WTC11 (cell line): ENCODE data around the gene TTLL11. TPM values are rescaled to one million over a fixed set of nuclear protein-coding genes. Genes with fewer than 3 reads are reported as not detected.

Experiments
- ATAC-seq: fragments of 200-7000 bp; cut with Tn5 transposase; 2 replicates; pipeline ENCODE4 v1.10.0; 2021; ENCODE audit warnings: mild to moderate bottlenecking, moderate library complexity
- CTCF ChIA-PET: fragments of 300-600 bp; sonication (Branson Sonifier 250); formaldehyde crosslinking; loops from one replicate; lab custom pipeline; 2021; ENCODE audit warnings: antibody characterized with exemption; lab: Charles Lee
- POLR2A ChIA-PET: fragments of 350-600 bp; sonication (Branson Sonifier 250); formaldehyde crosslinking; loops from one replicate; lab custom pipeline; 2021; ENCODE audit warnings: antibody characterized with exemption; lab: Charles Lee
- DNase-seq: peaks from one replicate; pipeline ENCODE4 v3.0.0; 2021; ENCODE audit warnings: low spot score
- H3K27ac Mint-ChIP-seq: 2 replicates; pipeline ENCODE4 v1.8.0; 2021; ENCODE audit warnings: mixed read lengths
- H3K27me3 Mint-ChIP-seq: 2 replicates; pipeline ENCODE4 v1.8.0; 2021; ENCODE audit warnings: low read depth, mild to moderate bottlenecking, moderate library complexity, mixed read lengths
- H3K36me3 Mint-ChIP-seq: 2 replicates; pipeline ENCODE4 v1.8.0; 2021; ENCODE audit warnings: mixed read lengths
- H3K4me1 Mint-ChIP-seq: 2 replicates; pipeline ENCODE4 v1.8.0; 2022; ENCODE audit warnings: mixed read lengths
- H3K4me3 Mint-ChIP-seq: 2 replicates; pipeline ENCODE4 v1.8.0; 2021; ENCODE audit warnings: mild to moderate bottlenecking, moderate library complexity, mixed read lengths
- H3K9me3 Mint-ChIP-seq: 2 replicates; pipeline ENCODE4 v1.8.0; 2021; ENCODE audit warnings: mixed read lengths
- ARID4B ChIP-seq: sonication (generic); formaldehyde crosslinking; IDR thresholded peaks from 2 replicates; pipeline ENCODE4 v1.8.0; 2023; ENCODE audit warnings: missing genetic modification reagents, mild to moderate bottlenecking, borderline replicate concordance
- CREB1 ChIP-seq: sonication (generic); formaldehyde crosslinking; IDR thresholded peaks from 2 replicates; pipeline ENCODE4 v1.8.0; 2023; ENCODE audit warnings: mild to moderate bottlenecking, missing genetic modification reagents
- E2F1 ChIP-seq: sonication (generic); formaldehyde crosslinking; IDR thresholded peaks from 2 replicates; pipeline ENCODE4 v1.8.0; 2022; ENCODE audit warnings: mild to moderate bottlenecking, missing genetic modification reagents
- ELF4 ChIP-seq: sonication (generic); formaldehyde crosslinking; IDR thresholded peaks from 2 replicates; pipeline ENCODE4 v1.8.1; 2022; ENCODE audit warnings: low read depth, mild to moderate bottlenecking, moderate library complexity, missing genetic modification reagents
- ETV6 ChIP-seq: sonication (generic); formaldehyde crosslinking; IDR thresholded peaks from 2 replicates; pipeline ENCODE4 v1.8.1; 2022; ENCODE audit warnings: mild to moderate bottlenecking, missing genetic modification reagents
- FOXJ3 ChIP-seq: sonication (generic); formaldehyde crosslinking; IDR thresholded peaks from 2 replicates; pipeline ENCODE4 v1.9.0; 2021; ENCODE audit warnings: missing genetic modification reagents, mild to moderate bottlenecking, borderline replicate concordance
- HMGA2 ChIP-seq: fragments of 250-450 bp; sonication (Bioruptor Pico); IDR thresholded peaks from 2 replicates; pipeline ENCODE4 v1.4.0; 2021; ENCODE audit warnings: mild to moderate bottlenecking, moderate library complexity
- IRF2 ChIP-seq: sonication (generic); formaldehyde crosslinking; IDR thresholded peaks from 2 replicates; pipeline ENCODE4 v1.8.0; 2022; ENCODE audit warnings: low read depth, missing genetic modification reagents, borderline replicate concordance
- KAT7 ChIP-seq: sonication (generic); formaldehyde crosslinking; IDR thresholded peaks from 2 replicates; pipeline ENCODE4 v1.8.1; 2023; ENCODE audit warnings: missing genetic modification reagents, mild to moderate bottlenecking, borderline replicate concordance
- NFYB ChIP-seq: sonication (generic); formaldehyde crosslinking; conservative IDR thresholded peaks from 2 replicates; pipeline ENCODE4 v1.8.0; 2022; ENCODE audit warnings: low read depth, missing genetic modification reagents
- NR2C2 ChIP-seq: sonication (generic); formaldehyde crosslinking; IDR thresholded peaks from 2 replicates; pipeline ENCODE4 v1.8.0; 2022; ENCODE audit warnings: mild to moderate bottlenecking, missing genetic modification reagents
- RORB ChIP-seq: fragments of 250-450 bp; sonication (Bioruptor Pico); IDR thresholded peaks from 2 replicates; pipeline ENCODE4 v1.9.0; 2021; ENCODE audit warnings: mild to moderate bottlenecking
- SMAD4 ChIP-seq: sonication (generic); formaldehyde crosslinking; IDR thresholded peaks from 2 replicates; pipeline ENCODE4 v1.8.0; 2022; ENCODE audit warnings: mild to moderate bottlenecking, missing genetic modification reagents
- TCF7 ChIP-seq: sonication (generic); formaldehyde crosslinking; IDR thresholded peaks from 2 replicates; pipeline ENCODE4 v1.8.0; 2022; ENCODE audit warnings: mild to moderate bottlenecking, low read depth, missing genetic modification reagents, moderate library complexity
- TEAD4 ChIP-seq: sonication (generic); formaldehyde crosslinking; IDR thresholded peaks from 2 replicates; pipeline ENCODE4 v1.8.0; 2022; ENCODE audit warnings: mild to moderate bottlenecking, missing genetic modification reagents
- ZNF219 ChIP-seq: sonication (generic); formaldehyde crosslinking; IDR thresholded peaks from 2 replicates; pipeline ENCODE4 v1.8.0; 2023; ENCODE audit warnings: missing genetic modification reagents, mild to moderate bottlenecking, borderline replicate concordance
- ZNF263 ChIP-seq: sonication (generic); formaldehyde crosslinking; IDR thresholded peaks from 2 replicates; pipeline ENCODE4 v1.8.1; 2022; ENCODE audit warnings: low read depth, mild to moderate bottlenecking, moderate library complexity, missing genetic modification reagents
- ZNF396 ChIP-seq: fragments of 250-450 bp; sonication (Bioruptor Pico); IDR thresholded peaks from 2 replicates; pipeline ENCODE4 v1.8.0; 2021; ENCODE audit warnings: mild to moderate bottlenecking, moderate library complexity, borderline replicate concordance
- total RNA-seq: library from RNA; stranded (reverse); gene quantifications from 3 replicates; pipeline ENCODE4 v1.2.3, GENCODE V29; 2021
- TF ChIP-seq, protein P1 (sequence below): sonication (generic); formaldehyde crosslinking; IDR thresholded peaks from 2 replicates; pipeline ENCODE4 v1.8.0; 2023; ENCODE audit warnings: missing genetic modification reagents
- TF ChIP-seq, protein P2 (sequence below): fragments of 250-450 bp; sonication (Bioruptor Pico); IDR thresholded peaks from 2 replicates; pipeline ENCODE4 v1.8.0; 2021; ENCODE audit warnings: mild to moderate bottlenecking
- TF ChIP-seq, protein P3 (sequence below): sonication (generic); formaldehyde crosslinking; IDR thresholded peaks from 2 replicates; pipeline ENCODE4 v1.8.1; 2022; ENCODE audit warnings: mild to moderate bottlenecking, moderate library complexity, missing genetic modification reagents
- TF ChIP-seq, protein P4 (sequence below): sonication (generic); formaldehyde crosslinking; conservative IDR thresholded peaks from 2 replicates; pipeline ENCODE4 v1.8.1; 2023; ENCODE audit warnings: mild to moderate bottlenecking, low read depth, missing genetic modification reagents, moderate library complexity

Gene TTLL11
- total RNA-seq, 1 experiment from 2014 or later = 1.1 TPM

DNA sequence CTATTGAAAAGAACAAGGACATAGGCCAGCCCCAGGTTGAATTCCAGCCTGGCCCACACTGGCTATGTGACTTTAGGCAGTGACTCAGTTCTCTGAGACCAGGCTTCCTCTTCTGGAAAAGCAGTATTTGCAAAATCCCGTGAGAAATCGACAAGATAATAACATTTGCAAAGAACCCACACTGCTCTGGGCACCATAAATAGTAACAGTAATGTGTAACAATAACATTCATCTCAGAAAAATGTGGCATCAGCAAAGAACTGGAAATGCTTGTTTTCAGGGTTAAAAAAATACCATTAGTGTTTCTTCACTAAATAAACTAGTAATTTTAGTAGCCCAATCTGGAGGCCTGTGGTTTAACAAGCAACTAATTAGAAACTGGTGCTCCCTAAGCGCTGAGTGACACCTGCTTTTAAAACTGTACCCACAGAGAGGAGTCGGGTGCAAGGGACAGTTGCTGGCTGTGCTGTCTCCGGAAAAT, 148.4 kb downstream of the TTLL11 start:
- POLR2A ChIA-PET = no interaction called here
- CTCF ChIA-PET = no interaction called here
- ATAC-seq = no peak

GRCh38 chr9:121943463-121943862, 149.6 kb downstream of the TTLL11 start:
- no peak overlapping the region for H3K27ac Mint-ChIP-seq
- H3K9me3 Mint-ChIP-seq = no peaks in the 10 kb centered on the region
- no peak overlapping the region for H3K4me3 Mint-ChIP-seq
- ChIA-PET CTCF (no interaction called here), POLR2A (no interaction called here)
- peaks cover 19% of the 10 kb centered on the region for H3K4me1 Mint-ChIP-seq
- no peak for ATAC-seq
- H3K27me3 Mint-ChIP-seq = peaks cover 12% of the 10 kb centered on the region; the same call in 1 of the 2 replicates
- TF ChIP-seq NFYB (CRISPR knock-in tag) (no peak), NR2C2 (no peak), TEAD4 (CRISPR knock-in tag) (no peak), RORB (CRISPR knock-in tag) (no peak), ELF4 (CRISPR knock-in tag) (no peak), ZNF219 (CRISPR knock-in tag) (no peak), ETV6 (CRISPR knock-in tag) (no peak), E2F1 (no peak), ARID4B (no peak), KAT7 (CRISPR knock-in tag) (no peak), CREB1 (CRISPR knock-in tag) (no peak), TCF7 (CRISPR knock-in tag) (no peak), FOXJ3 (CRISPR knock-in tag) (no peak), ZNF396 (CRISPR knock-in tag) (no peak)
- TF ChIP-seq, protein P1, sequence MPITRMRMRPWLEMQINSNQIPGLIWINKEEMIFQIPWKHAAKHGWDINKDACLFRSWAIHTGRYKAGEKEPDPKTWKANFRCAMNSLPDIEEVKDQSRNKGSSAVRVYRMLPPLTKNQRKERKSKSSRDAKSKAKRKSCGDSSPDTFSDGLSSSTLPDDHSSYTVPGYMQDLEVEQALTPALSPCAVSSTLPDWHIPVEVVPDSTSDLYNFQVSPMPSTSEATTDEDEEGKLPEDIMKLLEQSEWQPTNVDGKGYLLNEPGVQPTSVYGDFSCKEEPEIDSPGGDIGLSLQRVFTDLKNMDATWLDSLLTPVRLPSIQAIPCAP (CRISPR knock-in tag) = no peak
- TF ChIP-seq, protein P2, sequence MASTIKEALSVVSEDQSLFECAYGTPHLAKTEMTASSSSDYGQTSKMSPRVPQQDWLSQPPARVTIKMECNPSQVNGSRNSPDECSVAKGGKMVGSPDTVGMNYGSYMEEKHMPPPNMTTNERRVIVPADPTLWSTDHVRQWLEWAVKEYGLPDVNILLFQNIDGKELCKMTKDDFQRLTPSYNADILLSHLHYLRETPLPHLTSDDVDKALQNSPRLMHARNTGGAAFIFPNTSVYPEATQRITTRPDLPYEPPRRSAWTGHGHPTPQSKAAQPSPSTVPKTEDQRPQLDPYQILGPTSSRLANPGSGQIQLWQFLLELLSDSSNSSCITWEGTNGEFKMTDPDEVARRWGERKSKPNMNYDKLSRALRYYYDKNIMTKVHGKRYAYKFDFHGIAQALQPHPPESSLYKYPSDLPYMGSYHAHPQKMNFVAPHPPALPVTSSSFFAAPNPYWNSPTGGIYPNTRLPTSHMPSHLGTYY (CRISPR knock-in tag) = no peak
- TF ChIP-seq, all 79 proteins: peak for 0
- DNase-seq = no peak
- no peaks in the 10 kb centered on the region for H3K36me3 Mint-ChIP-seq

More for the DNA sequence above, 148.4 kb downstream of the TTLL11 start:
- DNase-seq = no peak
- Mint-ChIP-seq H3K4me3 (no peak overlapping the region), H3K27me3 (peaks cover 11% of the 10 kb centered on the region; the same call in 1 of the 2 replicates), H3K9me3 (no peaks in the 10 kb centered on the region), H3K36me3 (no peaks in the 10 kb centered on the region), H3K27ac (no peak overlapping the region), H3K4me1 (peaks cover 16% of the 10 kb centered on the region)
- no peak for TF ChIP-seq KAT7 (CRISPR knock-in tag)
- TF ChIP-seq, protein P3, sequence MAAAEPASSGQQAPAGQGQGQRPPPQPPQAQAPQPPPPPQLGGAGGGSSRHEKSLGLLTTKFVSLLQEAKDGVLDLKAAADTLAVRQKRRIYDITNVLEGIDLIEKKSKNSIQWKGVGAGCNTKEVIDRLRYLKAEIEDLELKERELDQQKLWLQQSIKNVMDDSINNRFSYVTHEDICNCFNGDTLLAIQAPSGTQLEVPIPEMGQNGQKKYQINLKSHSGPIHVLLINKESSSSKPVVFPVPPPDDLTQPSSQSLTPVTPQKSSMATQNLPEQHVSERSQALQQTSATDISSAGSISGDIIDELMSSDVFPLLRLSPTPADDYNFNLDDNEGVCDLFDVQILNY (CRISPR knock-in tag) = no peak
- TF ChIP-seq HMGA2 (CRISPR knock-in tag) = no peak
- TF ChIP-seq, protein P4, sequence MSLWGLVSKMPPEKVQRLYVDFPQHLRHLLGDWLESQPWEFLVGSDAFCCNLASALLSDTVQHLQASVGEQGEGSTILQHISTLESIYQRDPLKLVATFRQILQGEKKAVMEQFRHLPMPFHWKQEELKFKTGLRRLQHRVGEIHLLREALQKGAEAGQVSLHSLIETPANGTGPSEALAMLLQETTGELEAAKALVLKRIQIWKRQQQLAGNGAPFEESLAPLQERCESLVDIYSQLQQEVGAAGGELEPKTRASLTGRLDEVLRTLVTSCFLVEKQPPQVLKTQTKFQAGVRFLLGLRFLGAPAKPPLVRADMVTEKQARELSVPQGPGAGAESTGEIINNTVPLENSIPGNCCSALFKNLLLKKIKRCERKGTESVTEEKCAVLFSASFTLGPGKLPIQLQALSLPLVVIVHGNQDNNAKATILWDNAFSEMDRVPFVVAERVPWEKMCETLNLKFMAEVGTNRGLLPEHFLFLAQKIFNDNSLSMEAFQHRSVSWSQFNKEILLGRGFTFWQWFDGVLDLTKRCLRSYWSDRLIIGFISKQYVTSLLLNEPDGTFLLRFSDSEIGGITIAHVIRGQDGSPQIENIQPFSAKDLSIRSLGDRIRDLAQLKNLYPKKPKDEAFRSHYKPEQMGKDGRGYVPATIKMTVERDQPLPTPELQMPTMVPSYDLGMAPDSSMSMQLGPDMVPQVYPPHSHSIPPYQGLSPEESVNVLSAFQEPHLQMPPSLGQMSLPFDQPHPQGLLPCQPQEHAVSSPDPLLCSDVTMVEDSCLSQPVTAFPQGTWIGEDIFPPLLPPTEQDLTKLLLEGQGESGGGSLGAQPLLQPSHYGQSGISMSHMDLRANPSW (CRISPR knock-in tag) = no peak
- no peak for TF ChIP-seq TEAD4 (CRISPR knock-in tag)
- no peak for TF ChIP-seq IRF2 (CRISPR knock-in tag)
- TF ChIP-seq SMAD4 (CRISPR knock-in tag) = no peak
- TF ChIP-seq ZNF263 (CRISPR knock-in tag) = no peak
- TF ChIP-seq, all 79 proteins: peak for 0
